HG02943 (cell line): ENCODE results near the gene SPATA12.

Experiments
- ATAC-seq: cut with Tn5 transposase; IDR thresholded peaks from one replicate; pipeline ENCODE4 v1.9.1; 2021; ENCODE audit warnings: mild to moderate bottlenecking, low read depth, moderate library complexity; ENCODE audit not compliant: unreplicated experiment

The SPATA12 gene, protein sequence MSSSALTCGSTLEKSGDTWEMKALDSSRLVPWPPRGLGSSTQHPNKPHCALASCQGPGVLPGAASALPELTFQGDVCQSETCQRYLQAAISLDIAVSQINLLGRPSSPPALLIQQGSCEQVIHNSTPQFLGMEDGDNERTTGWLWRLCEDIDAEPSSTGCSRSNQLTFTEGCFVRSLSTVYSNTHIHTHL

DNA sequence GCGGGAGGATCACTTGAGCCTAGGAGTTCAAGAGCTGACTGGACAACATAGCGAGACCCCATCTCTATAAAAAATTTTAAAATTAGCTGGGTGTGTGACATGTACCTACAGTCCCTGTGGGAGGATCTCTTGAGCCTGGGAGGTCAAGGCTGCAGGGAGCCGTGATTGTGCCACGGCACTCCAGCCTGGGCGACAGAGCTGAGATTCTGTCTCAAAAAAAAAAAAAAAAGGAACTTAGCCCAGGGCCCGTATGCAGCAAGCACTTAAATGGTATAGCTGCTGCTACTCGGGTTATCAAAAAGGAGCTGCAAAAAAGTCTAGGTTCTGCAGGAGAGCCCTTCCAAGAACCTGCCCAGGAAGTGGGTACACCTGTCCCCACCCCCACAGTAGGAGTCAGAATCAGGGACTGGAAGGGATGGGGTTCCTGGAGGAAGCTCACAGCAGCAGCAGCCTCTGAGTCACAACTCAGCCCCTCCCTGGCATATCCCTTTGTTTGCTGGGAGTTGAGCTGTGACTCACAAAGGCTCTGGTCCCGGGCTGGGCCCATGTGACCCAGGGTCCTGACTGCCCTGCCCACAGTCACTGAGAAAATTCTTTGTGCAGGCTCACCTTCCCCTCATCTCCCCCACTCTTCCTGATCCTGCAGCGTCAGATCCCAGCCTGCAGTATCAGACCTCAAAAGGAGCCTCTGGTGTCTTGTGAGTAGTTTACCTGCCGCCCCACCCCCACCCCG, at the start of gene SPATA12:
TSS of gene SPATA12 (plus strand) at position 576 of the 733 bp plus-strand sequence. CDS start 13,031 bp downstream, outside the sequence.
- no peak for ATAC-seq

- ATAC-seq = no peak
Measured at GRCh38 chr3:57011022-57011421, 49.4 kb upstream of the SPATA12 start.

- no peak for ATAC-seq
Measured at GRCh38 chr3:57012847-57013246, 47.6 kb upstream of the SPATA12 start.

GRCh38 chr3:57015350-57015729, 45.1 kb upstream of the SPATA12 start:
- no peak for ATAC-seq

- ATAC-seq = no peak
Measured at GRCh38 chr3:57015912-57016311, 44.6 kb upstream of the SPATA12 start.

GRCh38 chr3:57017459-57017845, 43.0 kb upstream of the SPATA12 start:
- no peak for ATAC-seq

DNA sequence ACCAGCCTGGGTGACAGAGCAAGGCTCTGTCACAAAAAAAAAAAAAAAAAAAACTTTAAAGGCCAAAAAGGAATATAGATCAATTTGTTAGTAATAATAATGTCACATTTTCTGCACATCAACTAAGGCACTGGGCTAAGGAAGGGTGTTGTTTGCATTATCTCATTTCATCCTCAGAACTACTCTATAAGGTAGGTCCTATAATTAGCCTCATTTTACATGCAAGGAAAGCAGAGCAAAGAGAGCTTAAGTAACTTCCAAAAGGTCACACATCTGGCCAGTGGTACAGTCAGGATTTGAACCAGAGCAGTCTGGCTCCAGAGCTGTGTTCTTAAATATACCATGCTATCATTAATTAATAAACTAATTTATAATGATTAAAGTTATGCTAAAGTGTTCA, 42.2 kb upstream of the SPATA12 start:
- no peak for ATAC-seq

- ATAC-seq = no peak
Measured at GRCh38 chr3:57019057-57019456, 41.4 kb upstream of the SPATA12 start.

DNA sequence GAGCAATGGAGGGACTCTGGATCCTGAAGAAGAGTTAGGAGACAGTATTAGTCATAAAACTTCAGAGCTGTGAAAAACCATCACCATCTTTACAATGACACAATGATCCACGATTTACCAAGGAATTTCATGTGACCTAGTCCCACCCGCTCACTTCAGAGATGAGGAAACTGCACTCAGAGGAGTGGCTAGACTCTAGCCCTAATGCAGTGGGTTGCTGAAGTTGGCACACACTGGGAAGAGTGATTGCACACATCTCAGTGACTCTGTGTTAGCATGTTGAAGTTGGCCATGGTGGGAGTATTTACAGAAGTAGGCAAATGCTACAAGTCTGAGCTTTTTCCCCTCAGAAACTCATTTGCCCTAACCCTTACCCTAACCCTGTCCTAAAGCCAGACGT, 35.2 kb upstream of the SPATA12 start:
- ATAC-seq = no peak

- ATAC-seq = no peak
Measured at GRCh38 chr3:57026944-57027343, 33.5 kb upstream of the SPATA12 start.

GRCh38 chr3:57029383-57029782, 31.1 kb upstream of the SPATA12 start:
- ATAC-seq = no peak

DNA sequence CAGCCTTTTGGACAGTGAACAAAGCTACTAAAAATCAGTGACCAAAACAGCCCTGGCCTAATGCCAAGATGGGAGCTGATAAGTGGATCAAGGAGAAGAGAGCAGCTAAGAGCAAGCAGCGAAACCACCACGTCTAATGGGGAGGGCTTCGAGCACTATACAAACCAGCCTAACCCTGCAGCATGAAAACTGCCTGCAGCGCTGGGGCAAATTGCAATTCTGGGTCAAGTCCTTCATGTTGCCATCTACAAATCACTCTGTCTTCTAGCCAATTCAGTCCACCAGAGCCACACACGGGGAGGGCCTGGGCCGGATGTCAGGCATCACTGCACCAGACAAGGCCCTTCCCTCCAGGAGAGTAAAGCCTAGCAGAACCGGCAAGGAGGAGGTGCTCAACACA, 30.5 kb upstream of the SPATA12 start:
- no peak for ATAC-seq

DNA sequence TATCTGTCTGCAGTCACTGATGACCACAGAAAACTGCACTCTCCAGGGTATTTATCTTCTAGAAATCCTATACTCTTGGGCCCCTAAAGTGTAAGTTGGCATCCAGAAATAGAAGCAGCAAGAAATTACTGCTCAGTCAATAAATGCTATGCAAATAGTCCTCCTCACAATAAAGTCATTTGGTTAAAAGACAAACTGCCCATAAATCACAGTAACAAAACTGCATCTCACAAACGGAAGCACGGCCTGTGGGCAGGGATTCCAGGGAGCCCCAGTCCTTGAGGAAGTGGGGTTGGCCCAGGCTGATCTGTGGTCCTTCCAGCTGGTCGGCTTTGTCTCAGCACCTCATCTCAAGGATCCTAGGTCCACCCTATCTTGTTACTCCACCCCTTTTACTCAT, 29.7 kb upstream of the SPATA12 start:
- no peak for ATAC-seq

GRCh38 chr3:57031631-57032541, 28.6 kb upstream of the SPATA12 start:
- ATAC-seq = no peak

DNA sequence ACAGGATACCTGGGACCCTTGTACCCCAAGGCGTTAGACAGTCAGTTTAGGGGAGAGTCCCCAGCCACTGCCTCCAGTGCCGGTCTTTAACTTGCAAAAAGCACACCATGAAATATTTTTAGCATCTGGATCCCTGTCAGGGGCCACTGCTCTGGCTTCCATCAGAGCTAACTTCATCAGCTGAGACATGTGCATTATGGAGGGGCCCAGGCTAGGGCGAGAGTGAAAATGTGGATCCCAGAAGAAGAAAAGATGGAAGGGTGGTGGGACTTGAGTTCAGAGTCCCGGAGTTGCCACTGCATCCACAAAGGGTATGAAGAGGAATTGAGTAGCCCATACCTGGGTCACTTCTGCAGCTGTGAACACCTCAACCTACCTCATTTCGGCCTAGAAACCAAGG, 23.5 kb upstream of the SPATA12 start:
- no peak for ATAC-seq

DNA sequence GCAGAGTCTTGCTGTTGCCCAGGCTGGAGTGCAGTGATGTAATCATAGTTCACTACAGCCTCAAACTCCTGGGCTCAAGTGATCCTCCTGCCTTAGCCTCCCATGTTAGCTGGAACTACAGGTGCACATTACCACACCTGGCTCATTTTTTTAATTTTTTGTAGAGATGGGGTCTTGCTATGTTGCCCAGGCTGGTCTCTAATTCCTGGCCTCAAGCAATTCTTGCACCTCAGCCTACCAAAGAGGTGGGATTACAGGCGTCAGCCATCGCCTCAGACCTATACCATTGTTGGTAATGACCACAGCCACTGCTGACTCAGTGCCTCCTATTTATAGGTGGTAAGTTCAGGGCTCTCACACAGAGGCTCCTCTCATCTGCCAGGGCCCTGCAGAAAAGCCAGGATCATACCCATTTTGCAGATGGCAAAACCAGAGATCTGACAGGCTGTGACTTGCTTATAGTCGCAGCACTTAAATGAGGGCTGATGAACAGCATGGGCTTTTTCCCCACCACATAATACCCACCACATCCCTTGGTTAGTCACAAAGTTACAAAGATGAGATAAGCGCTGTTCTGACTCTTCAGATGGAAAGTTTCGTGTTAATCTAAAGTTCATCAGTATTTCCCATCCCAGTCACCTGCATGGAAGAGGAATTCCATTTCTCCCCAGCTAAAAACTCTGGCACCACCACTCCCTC, 21.8 kb upstream of the SPATA12 start:
- no peak for ATAC-seq

DNA sequence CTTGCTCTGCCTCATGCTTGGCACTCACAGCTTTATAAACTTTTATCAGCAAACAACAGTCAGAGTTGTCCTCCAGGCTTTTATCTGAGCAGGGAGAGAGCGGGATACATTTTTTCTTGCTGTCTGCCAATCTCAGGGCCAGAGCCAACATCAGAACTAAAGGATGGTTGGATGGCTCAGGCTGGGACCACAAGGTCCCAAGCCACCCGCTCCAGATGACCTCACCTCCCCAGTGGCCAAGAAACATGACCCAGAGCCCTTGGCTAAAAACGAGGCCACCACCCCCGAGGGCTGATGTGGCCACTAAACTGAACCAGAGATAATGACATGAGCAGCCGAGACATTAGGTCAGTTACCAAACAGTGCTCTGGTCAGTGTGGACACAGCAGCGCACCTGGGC, 18.8 kb upstream of the SPATA12 start:
- no peak for ATAC-seq

GRCh38 chr3:57043518-57043917, 16.9 kb upstream of the SPATA12 start:
- ATAC-seq = no peak

GRCh38 chr3:57046101-57046765, 14.2 kb upstream of the SPATA12 start:
- ATAC-seq = no peak

GRCh38 chr3:57048052-57048671, 12.3 kb upstream of the SPATA12 start:
- ATAC-seq = no peak
